ENCODE results near the gene STARD9.
"Not testable (repeated sequence)": the region's sequence is repeated elsewhere in the genome, so short reads cannot be mapped to it uniquely, and the experiment has no call there.

STARD9 gene

GRCh38 chr15:42766109-42766508 is 190.7 kb downstream of the STARD9 start:
- not testable (repeated sequence) for DNase-seq (ENCODE audit: low read depth in 2 of 2)

Data from stimulated activated CD8-positive, alpha-beta memory T cell treated with anti-CD3 and anti-CD28 coated beads, Interleukin-7, amount 100 ng/mL, for 1 hour (primary cell).